Liver (tissue), 9 donors: ENCODE data around the gene PPP2R2C. TPM values are rescaled to one million over a fixed set of nuclear protein-coding genes. Genes with fewer than 3 reads are reported as not detected.

Experiments
- DNase-seq: peaks from one replicate; pipeline ENCODE4 v3.0.0-alpha.2; 2017; ENCODE audit warnings: low spot score
- H3K27ac ChIP-seq, 2 donors: one replicate each; pipeline ENCODE4 v1.7.0; 2013; ENCODE audit warnings: inconsistent platforms in 2 of 2, low read length in 2 of 2, control low read depth in 1 of 2, low read depth in 1 of 2, mild to moderate bottlenecking in 1 of 2
- H3K27me3 ChIP-seq, 4 donors: one replicate each; pipeline versions ENCODE4 v1.6.1 to v1.7.0; 2013; ENCODE audit warnings: low read length in 3 of 4, inconsistent platforms in 1 of 4, mild to moderate bottlenecking in 1 of 4, moderate library complexity in 1 of 4; ENCODE audit not compliant: control insufficient read depth in 4 of 4, insufficient read depth in 4 of 4
- H3K36me3 ChIP-seq, 4 donors: one replicate each; pipeline versions ENCODE4 v1.6.1 to v1.7.0; 2013; ENCODE audit warnings: low read length in 3 of 4, mild to moderate bottlenecking in 3 of 4, low read depth in 1 of 4, moderate library complexity in 1 of 4; ENCODE audit not compliant: control insufficient read depth in 4 of 4, insufficient read depth in 3 of 4
- H3K4me1 ChIP-seq, 4 donors: one replicate each; pipeline versions ENCODE4 v1.6.1 to v1.7.0; 2013; ENCODE audit warnings: low read length in 3 of 4, mild to moderate bottlenecking in 3 of 4, moderate library complexity in 1 of 4; ENCODE audit not compliant: control insufficient read depth in 4 of 4, insufficient read depth in 4 of 4
- H3K4me3 ChIP-seq, 3 donors: one replicate each; pipeline versions ENCODE4 v1.6.1 to v1.7.0; 2013; ENCODE audit warnings: low read length in 3 of 3, control low read depth in 1 of 3, low read depth in 1 of 3, mild to moderate bottlenecking in 1 of 3
- H3K9ac ChIP-seq, 2 donors: one replicate each; pipeline ENCODE4 v1.7.0; 2013; ENCODE audit warnings: low read length in 2 of 2, mild to moderate bottlenecking in 2 of 2, moderate library complexity in 2 of 2, control low read depth in 1 of 2, low read depth in 1 of 2
- H3K9me3 ChIP-seq, 4 donors: one replicate each; pipeline versions ENCODE4 v1.6.1 to v1.7.0; 2013; ENCODE audit warnings: low read length in 3 of 4; ENCODE audit not compliant: control insufficient read depth in 4 of 4
- EGR1 ChIP-seq, 2 donors: IDR thresholded peaks; 2 replicates each; pipeline ENCODE4 v1.6.1; 2016 to 2018; ENCODE audit warnings: antibody characterized with exemption in 2 of 2, low read depth in 2 of 2
- FOXA1 ChIP-seq: IDR thresholded peaks from 2 replicates; pipeline ENCODE4 v1.6.1; 2016; ENCODE audit warnings: antibody characterized with exemption
- GABPA ChIP-seq, 2 donors: IDR thresholded peaks in 1 of 2; conservative IDR thresholded peaks in 1 of 2; 2 replicates each; pipeline ENCODE4 v1.6.1; 2016; ENCODE audit warnings: antibody characterized with exemption in 2 of 2, mild to moderate bottlenecking in 1 of 2, moderate library complexity in 1 of 2
- HNF4A ChIP-seq, 2 donors: conservative IDR thresholded peaks; 2 replicates each; pipeline ENCODE4 v1.6.1; 2016; ENCODE audit warnings: antibody characterized with exemption in 2 of 2, mild to moderate bottlenecking in 2 of 2
- HNF4G ChIP-seq: IDR thresholded peaks from 2 replicates; pipeline ENCODE4 v1.6.1; 2016; ENCODE audit warnings: antibody characterized with exemption
- JUND ChIP-seq, 2 donors: IDR thresholded peaks; 2 replicates each; pipeline ENCODE4 v1.6.1; 2016; ENCODE audit warnings: antibody characterized with exemption in 2 of 2
- NR2F2 ChIP-seq: IDR thresholded peaks from 2 replicates; pipeline ENCODE4 v1.6.1; 2016; ENCODE audit warnings: antibody characterized with exemption
- RAD21 ChIP-seq, 2 donors: IDR thresholded peaks; 2 replicates each; pipeline ENCODE4 v1.6.1; 2016; ENCODE audit warnings: antibody characterized with exemption in 2 of 2, mild to moderate bottlenecking in 2 of 2
- RXRA ChIP-seq, 2 donors: IDR thresholded peaks; 2 replicates each; pipeline ENCODE4 v1.6.1; 2017 to 2018; ENCODE audit warnings: antibody characterized with exemption in 2 of 2, mild to moderate bottlenecking in 1 of 2
- SP1 ChIP-seq: IDR thresholded peaks from 2 replicates; pipeline ENCODE4 v1.6.1; 2018; ENCODE audit warnings: antibody characterized with exemption, mild to moderate bottlenecking
- TAF1 ChIP-seq: conservative IDR thresholded peaks from 2 replicates; pipeline ENCODE4 v1.6.1; 2016; ENCODE audit warnings: antibody characterized with exemption, mild to moderate bottlenecking
- YY1 ChIP-seq: IDR thresholded peaks from 2 replicates; pipeline ENCODE4 v1.6.1; 2016; ENCODE audit warnings: antibody characterized with exemption, mild to moderate bottlenecking
- WGBS: extraction: QIAGEN DNeasy Blood & Tissue Kit; methylation state at CpG from one replicate; pipeline ENCODE4 v1.1.7; 2013; 5-methylcytosine and 5-hydroxymethylcytosine counted together
- polyA plus RNA-seq, 2 donors: library from polyadenylated mRNA; stranded (reverse) in 1 of 2; unstranded in 1 of 2; fragments of 200-250 nt in 1 of 2; fragments of >200 nt in 1 of 2; fragmentation: Nextera tagmentation in 1 of 2; extraction: Ambion mirVana in 1 of 2; gene quantifications; one replicate each; pipeline versions ENCODE4 v1.2.1 to v1.2.3, GENCODE V29; 2013 to 2015
- total RNA-seq, 2 donors: library from RNA; depleted of rRNA; stranded (reverse); fragments of >200 nt; gene quantifications; one replicate each; pipeline ENCODE4 v1.2.3, GENCODE V29; 2014
- TF ChIP-seq, protein P1 (sequence below): IDR thresholded peaks from 2 replicates; pipeline ENCODE4 v1.6.1; 2016; ENCODE audit warnings: antibody characterized with exemption
- TF ChIP-seq, protein P2 (sequence below): fragments of 150-350 bp; IDR thresholded peaks from 2 replicates; pipeline ENCODE4 v1.5.1; 2017; ENCODE audit warnings: improper control_type of control experiment, low read depth, low read length; ENCODE audit not compliant: missing input control
- TF ChIP-seq, protein P3 (sequence below): IDR thresholded peaks from 2 replicates; pipeline ENCODE4 v1.6.1; 2016; ENCODE audit warnings: antibody characterized with exemption, mild to moderate bottlenecking
- donor health status: healthy.
- donor health status: healthy.
- donor health status: healthy.
- donor health status: healthy.
- donor health status: healthy.

PPP2R2C gene
- total and polyA plus RNA-seq, 4 donors: under 0.01 to 0.01 TPM; not detected in 2

DNA sequence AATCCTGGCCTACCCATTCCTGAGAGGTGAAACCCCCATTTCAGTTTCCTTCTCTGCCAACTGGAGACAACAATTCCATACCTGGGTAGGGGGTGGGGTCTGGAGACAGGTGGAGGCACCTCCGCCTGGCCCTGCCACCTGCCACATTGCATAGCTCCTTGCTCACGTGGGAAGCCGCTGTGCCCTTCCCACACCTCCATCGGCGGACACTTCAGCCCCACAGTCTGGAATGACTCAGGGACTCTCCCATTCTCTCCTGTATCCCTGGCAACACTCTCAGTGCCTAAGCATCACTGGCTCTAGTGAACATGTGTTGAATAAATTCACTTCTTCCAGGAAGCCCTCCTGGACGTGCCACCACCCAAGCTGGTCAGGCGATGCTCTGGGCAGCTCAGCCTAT lies 21.7 kb downstream of the PPP2R2C start (continued):
- TF ChIP-seq, protein P1, sequence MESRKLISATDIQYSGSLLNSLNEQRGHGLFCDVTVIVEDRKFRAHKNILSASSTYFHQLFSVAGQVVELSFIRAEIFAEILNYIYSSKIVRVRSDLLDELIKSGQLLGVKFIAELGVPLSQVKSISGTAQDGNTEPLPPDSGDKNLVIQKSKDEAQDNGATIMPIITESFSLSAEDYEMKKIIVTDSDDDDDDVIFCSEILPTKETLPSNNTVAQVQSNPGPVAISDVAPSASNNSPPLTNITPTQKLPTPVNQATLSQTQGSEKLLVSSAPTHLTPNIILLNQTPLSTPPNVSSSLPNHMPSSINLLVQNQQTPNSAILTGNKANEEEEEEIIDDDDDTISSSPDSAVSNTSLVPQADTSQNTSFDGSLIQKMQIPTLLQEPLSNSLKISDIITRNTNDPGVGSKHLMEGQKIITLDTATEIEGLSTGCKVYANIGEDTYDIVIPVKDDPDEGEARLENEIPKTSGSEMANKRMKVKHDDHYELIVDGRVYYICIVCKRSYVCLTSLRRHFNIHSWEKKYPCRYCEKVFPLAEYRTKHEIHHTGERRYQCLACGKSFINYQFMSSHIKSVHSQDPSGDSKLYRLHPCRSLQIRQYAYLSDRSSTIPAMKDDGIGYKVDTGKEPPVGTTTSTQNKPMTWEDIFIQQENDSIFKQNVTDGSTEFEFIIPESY: no peak
- no peak for TF ChIP-seq HNF4A (conservative IDR thresholded peaks at IDR 0.05)
- TF ChIP-seq RAD21 (IDR thresholded peaks at IDR 0.05): no peak
- no peak for TF ChIP-seq JUND (IDR thresholded peaks at IDR 0.05)
- no peak for TF ChIP-seq NR2F2
- no peak for TF ChIP-seq FOXA1
- no peak for TF ChIP-seq EGR1 (IDR thresholded peaks at IDR 0.05; ENCODE audit: low read depth in 2 of 2)

DNA sequence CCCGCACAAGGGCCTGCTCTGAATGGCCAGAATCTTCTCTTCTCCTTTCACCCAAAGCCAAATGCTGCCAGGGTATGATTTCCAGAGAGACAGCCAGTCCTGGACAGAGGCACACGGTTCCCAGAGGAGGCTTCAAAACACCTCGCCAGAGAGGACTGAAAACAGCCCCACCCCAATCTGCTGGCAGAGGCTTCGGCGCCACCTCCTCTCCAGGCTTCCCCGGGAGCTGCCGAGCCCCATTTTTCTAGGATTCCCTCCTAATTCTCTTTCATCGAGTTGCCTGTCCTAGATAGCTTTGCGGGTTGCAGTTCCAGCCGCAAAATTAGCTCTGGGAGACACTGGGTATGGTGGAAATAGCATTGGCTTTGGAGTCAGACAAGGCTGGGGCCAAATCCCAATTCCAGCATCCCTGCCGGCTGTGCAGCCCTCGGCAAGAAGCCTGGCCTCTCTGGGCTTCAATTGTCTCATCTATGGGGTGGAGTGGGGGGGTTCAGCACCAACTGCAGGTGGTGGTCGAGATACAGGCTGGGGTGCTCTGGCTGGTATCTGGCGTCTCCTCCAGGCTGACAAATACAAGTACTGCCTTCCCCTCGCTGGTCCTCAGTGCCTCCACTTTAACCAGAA lies 22.6 kb downstream of the PPP2R2C start:
- 67% methylated on average over 15 of the region's 15 CpGs for WGBS
- no peak for DNase-seq
- no peak overlapping the region for H3K9ac ChIP-seq
- no peaks in the 10 kb centered on the region for H3K9me3 ChIP-seq
- no peak overlapping the region for H3K4me3 ChIP-seq
- H3K36me3 ChIP-seq: no peaks in the 10 kb centered on the region
- H3K27ac ChIP-seq: no peak overlapping the region
- no peak for TF ChIP-seq JUND (IDR thresholded peaks at IDR 0.05)
- no peak for TF ChIP-seq RXRA (IDR thresholded peaks at IDR 0.05)
- TF ChIP-seq, protein P2, sequence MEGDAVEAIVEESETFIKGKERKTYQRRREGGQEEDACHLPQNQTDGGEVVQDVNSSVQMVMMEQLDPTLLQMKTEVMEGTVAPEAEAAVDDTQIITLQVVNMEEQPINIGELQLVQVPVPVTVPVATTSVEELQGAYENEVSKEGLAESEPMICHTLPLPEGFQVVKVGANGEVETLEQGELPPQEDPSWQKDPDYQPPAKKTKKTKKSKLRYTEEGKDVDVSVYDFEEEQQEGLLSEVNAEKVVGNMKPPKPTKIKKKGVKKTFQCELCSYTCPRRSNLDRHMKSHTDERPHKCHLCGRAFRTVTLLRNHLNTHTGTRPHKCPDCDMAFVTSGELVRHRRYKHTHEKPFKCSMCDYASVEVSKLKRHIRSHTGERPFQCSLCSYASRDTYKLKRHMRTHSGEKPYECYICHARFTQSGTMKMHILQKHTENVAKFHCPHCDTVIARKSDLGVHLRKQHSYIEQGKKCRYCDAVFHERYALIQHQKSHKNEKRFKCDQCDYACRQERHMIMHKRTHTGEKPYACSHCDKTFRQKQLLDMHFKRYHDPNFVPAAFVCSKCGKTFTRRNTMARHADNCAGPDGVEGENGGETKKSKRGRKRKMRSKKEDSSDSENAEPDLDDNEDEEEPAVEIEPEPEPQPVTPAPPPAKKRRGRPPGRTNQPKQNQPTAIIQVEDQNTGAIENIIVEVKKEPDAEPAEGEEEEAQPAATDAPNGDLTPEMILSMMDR: no peak
- TF ChIP-seq EGR1 (IDR thresholded peaks at IDR 0.05; ENCODE audit: low read depth in 2 of 2): no peak
- TF ChIP-seq SP1: no peak
- no peak for TF ChIP-seq HNF4G
- TF ChIP-seq, protein P3, sequence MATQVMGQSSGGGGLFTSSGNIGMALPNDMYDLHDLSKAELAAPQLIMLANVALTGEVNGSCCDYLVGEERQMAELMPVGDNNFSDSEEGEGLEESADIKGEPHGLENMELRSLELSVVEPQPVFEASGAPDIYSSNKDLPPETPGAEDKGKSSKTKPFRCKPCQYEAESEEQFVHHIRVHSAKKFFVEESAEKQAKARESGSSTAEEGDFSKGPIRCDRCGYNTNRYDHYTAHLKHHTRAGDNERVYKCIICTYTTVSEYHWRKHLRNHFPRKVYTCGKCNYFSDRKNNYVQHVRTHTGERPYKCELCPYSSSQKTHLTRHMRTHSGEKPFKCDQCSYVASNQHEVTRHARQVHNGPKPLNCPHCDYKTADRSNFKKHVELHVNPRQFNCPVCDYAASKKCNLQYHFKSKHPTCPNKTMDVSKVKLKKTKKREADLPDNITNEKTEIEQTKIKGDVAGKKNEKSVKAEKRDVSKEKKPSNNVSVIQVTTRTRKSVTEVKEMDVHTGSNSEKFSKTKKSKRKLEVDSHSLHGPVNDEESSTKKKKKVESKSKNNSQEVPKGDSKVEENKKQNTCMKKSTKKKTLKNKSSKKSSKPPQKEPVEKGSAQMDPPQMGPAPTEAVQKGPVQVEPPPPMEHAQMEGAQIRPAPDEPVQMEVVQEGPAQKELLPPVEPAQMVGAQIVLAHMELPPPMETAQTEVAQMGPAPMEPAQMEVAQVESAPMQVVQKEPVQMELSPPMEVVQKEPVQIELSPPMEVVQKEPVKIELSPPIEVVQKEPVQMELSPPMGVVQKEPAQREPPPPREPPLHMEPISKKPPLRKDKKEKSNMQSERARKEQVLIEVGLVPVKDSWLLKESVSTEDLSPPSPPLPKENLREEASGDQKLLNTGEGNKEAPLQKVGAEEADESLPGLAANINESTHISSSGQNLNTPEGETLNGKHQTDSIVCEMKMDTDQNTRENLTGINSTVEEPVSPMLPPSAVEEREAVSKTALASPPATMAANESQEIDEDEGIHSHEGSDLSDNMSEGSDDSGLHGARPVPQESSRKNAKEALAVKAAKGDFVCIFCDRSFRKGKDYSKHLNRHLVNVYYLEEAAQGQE: no peak
- TF ChIP-seq GABPA (IDR thresholded peaks at IDR 0.05 in 1 of 2, conservative IDR thresholded peaks at IDR 0.05 in 1 of 2): no peak
- TF ChIP-seq NR2F2: no peak
- TF ChIP-seq RAD21 (IDR thresholded peaks at IDR 0.05): no peak
- TF ChIP-seq, protein P1: no peak
- TF ChIP-seq TAF1: no peak
- no peak for TF ChIP-seq YY1
- TF ChIP-seq FOXA1: no peak
- peaks cover 0 to 2% (median under 1%) of the 10 kb centered on the region in 4 donors for H3K27me3 ChIP-seq
- no peaks in the 10 kb centered on the region for H3K4me1 ChIP-seq
